ENCODE measurements around the gene ITGA2B. TPM values are rescaled to one million over a fixed set of nuclear protein-coding genes. Genes with fewer than 3 reads are reported as not detected.
"Not testable (repeated sequence)": the region's sequence is repeated elsewhere in the genome, so short reads cannot be mapped to it uniquely, and the experiment has no call there.

ITGA2B gene
- total RNA-seq, 2 experiments from 2014 or later: 0.57 to 0.63 TPM

GRCh38 chr17:44374306-44375195, 14.9 kb downstream of the ITGA2B start:
- DNase-seq (ENCODE audit: low spot score): no peak
- no peaks in the 10 kb centered on the region for H3K9me3 ChIP-seq (ENCODE audit: low read length)
- no peaks in the 10 kb centered on the region for H3K4me1 ChIP-seq (ENCODE audit: insufficient read depth, low read length, poor library complexity, severe bottlenecking)
- no TSS peak for BruUV-seq (replicated peaks)
- intact Hi-C loops (cut with micrococcal nuclease; ENCODE audit: unreplicated experiment): no loop called here
- no peaks in the 10 kb centered on the region for H4K20me1 ChIP-seq (ENCODE audit: insufficient read depth, low read length)
- H3K36me3 ChIP-seq (ENCODE audit: insufficient read depth, low read length): no peaks in the 10 kb centered on the region
- ChIA-PET CTCF (ENCODE audit: unreplicated experiment) (no interaction called here), POLR2A (no interaction called here)
- no peak overlapping the region for H3K4me3 ChIP-seq (ENCODE audit: low read depth, low read length, poor library complexity, severe bottlenecking)
- H3K79me2 ChIP-seq (ENCODE audit: insufficient read depth, low read depth, low read length): no peaks in the 10 kb centered on the region
- TF ChIP-seq, protein P1, sequence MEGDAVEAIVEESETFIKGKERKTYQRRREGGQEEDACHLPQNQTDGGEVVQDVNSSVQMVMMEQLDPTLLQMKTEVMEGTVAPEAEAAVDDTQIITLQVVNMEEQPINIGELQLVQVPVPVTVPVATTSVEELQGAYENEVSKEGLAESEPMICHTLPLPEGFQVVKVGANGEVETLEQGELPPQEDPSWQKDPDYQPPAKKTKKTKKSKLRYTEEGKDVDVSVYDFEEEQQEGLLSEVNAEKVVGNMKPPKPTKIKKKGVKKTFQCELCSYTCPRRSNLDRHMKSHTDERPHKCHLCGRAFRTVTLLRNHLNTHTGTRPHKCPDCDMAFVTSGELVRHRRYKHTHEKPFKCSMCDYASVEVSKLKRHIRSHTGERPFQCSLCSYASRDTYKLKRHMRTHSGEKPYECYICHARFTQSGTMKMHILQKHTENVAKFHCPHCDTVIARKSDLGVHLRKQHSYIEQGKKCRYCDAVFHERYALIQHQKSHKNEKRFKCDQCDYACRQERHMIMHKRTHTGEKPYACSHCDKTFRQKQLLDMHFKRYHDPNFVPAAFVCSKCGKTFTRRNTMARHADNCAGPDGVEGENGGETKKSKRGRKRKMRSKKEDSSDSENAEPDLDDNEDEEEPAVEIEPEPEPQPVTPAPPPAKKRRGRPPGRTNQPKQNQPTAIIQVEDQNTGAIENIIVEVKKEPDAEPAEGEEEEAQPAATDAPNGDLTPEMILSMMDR (conservative IDR thresholded peaks at IDR 0.05; ENCODE audit: low read length): no peak
- no peak for TF ChIP-seq EZH2phosphoT487 (IDR thresholded peaks at IDR 0.05; ENCODE audit: borderline replicate concordance, low read depth, low read length)
- H3K27ac ChIP-seq (ENCODE audit: low read depth, low read length, poor library complexity, severe bottlenecking): no peak overlapping the region
- H2AFZ ChIP-seq (ENCODE audit: low read length): no peak overlapping the region
- H3K9me2 ChIP-seq (ENCODE audit: insufficient read depth, low read length): no peaks in the 10 kb centered on the region
- H3K4me2 ChIP-seq (ENCODE audit: low read length): no peak overlapping the region

DNA sequence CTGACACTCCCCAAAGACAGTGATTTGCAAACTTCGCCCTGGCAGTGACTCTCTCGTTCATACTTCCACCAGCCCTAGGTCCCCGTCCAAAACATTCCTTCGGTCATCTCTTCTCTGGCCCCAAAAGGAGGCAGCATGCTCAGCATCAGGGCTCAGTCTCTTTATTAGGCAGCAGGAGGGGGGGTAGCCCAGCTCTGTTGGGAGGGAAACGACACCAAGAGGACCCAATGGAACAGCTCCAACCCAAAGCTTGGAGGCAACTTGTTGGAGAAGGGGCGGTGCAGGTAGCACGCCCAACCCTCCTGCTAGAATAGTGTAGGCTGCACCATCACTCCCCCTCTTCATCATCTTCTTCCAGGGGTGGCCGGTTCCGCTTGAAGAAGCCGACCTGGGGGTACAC, 17.4 kb downstream of the ITGA2B start:
- TF ChIP-seq, protein P1 (conservative IDR thresholded peaks at IDR 0.05; ENCODE audit: low read length): no peak
- intact Hi-C loops (cut with micrococcal nuclease; ENCODE audit: unreplicated experiment): no loop called here
- Histone ChIP-seq H3K36me3 (ENCODE audit: insufficient read depth, low read length) (no peaks in the 10 kb centered on the region), H4K20me1 (ENCODE audit: insufficient read depth, low read length) (no peaks in the 10 kb centered on the region), H3K4me2 (ENCODE audit: low read length) (no peak overlapping the region), H3K9me3 (ENCODE audit: low read length) (no peaks in the 10 kb centered on the region), H3K4me3 (ENCODE audit: low read depth, low read length, poor library complexity, severe bottlenecking) (no peak overlapping the region), H3K27ac (ENCODE audit: low read depth, low read length, poor library complexity, severe bottlenecking) (no peak overlapping the region), H3K79me2 (ENCODE audit: insufficient read depth, low read depth, low read length) (no peaks in the 10 kb centered on the region), H3K4me1 (ENCODE audit: insufficient read depth, low read length, poor library complexity, severe bottlenecking) (no peaks in the 10 kb centered on the region), H3K9me2 (ENCODE audit: insufficient read depth, low read length) (no peaks in the 10 kb centered on the region), H2AFZ (ENCODE audit: low read length) (no peak overlapping the region)
- no peak for DNase-seq (ENCODE audit: low spot score)
- POLR2A ChIA-PET: no interaction called here
- no TSS peak for BruUV-seq (replicated peaks)
- CTCF ChIA-PET (ENCODE audit: unreplicated experiment): no interaction called here

GRCh38 chr17:44369414-44370023, 19.9 kb downstream of the ITGA2B start:
- H3K79me2 ChIP-seq (ENCODE audit: insufficient read depth, low read depth, low read length); H3K9me2 ChIP-seq (ENCODE audit: insufficient read depth, low read length); H3K36me3 ChIP-seq (ENCODE audit: insufficient read depth, low read length); intact Hi-C loops (cut with micrococcal nuclease; ENCODE audit: unreplicated experiment); POLR2A ChIA-PET; H3K4me3 ChIP-seq (ENCODE audit: low read depth, low read length, poor library complexity, severe bottlenecking); H3K27ac ChIP-seq (ENCODE audit: low read depth, low read length, poor library complexity, severe bottlenecking); H3K4me2 ChIP-seq (ENCODE audit: low read length); CTCF ChIA-PET (ENCODE audit: unreplicated experiment); H2AFZ ChIP-seq (ENCODE audit: low read length); BruUV-seq (replicated peaks); H3K4me1 ChIP-seq (ENCODE audit: insufficient read depth, low read length, poor library complexity, severe bottlenecking); H3K9me3 ChIP-seq (ENCODE audit: low read length); H4K20me1 ChIP-seq (ENCODE audit: insufficient read depth, low read length); DNase-seq (ENCODE audit: low spot score): not testable (repeated sequence)

- H3K9me2 ChIP-seq (ENCODE audit: insufficient read depth, low read length); H3K4me1 ChIP-seq (ENCODE audit: insufficient read depth, low read length, poor library complexity, severe bottlenecking); H3K9me3 ChIP-seq (ENCODE audit: low read length); H4K20me1 ChIP-seq (ENCODE audit: insufficient read depth, low read length); H3K4me2 ChIP-seq (ENCODE audit: low read length); BruUV-seq (replicated peaks); H3K4me3 ChIP-seq (ENCODE audit: low read depth, low read length, poor library complexity, severe bottlenecking); DNase-seq (ENCODE audit: low spot score); H2AFZ ChIP-seq (ENCODE audit: low read length); H3K27ac ChIP-seq (ENCODE audit: low read depth, low read length, poor library complexity, severe bottlenecking); intact Hi-C loops (cut with micrococcal nuclease; ENCODE audit: unreplicated experiment); CTCF ChIA-PET (ENCODE audit: unreplicated experiment); H3K79me2 ChIP-seq (ENCODE audit: insufficient read depth, low read depth, low read length); H3K36me3 ChIP-seq (ENCODE audit: insufficient read depth, low read length): not testable (repeated sequence)
- POLR2A ChIA-PET: interaction anchor here (0.6 kb wide), 1 partner anchor 95 kb away, joined by 3 read pairs; no protein-coding TSS in a partner anchor
Observed at GRCh38 chr17:44368391-44369243, 20.8 kb downstream of the ITGA2B start.
